PFSK-1 (cell line): Measurements from ENCODE around the gene PIP4K2A.

ENCODE experiments used
- FOXP2 ChIP-seq: optimal IDR thresholded peaks from 2 replicates; pipeline ENCODE3; 2011; ENCODE audit warnings: borderline replicate concordance, control low read depth, inconsistent platforms; ENCODE audit not compliant: insufficient read depth; ENCODE audit errors: extremely low read length, extremely low read depth
- POLR2AphosphoS5 ChIP-seq: IDR thresholded peaks from 2 replicates; pipeline ENCODE4 v1.6.1; 2012; ENCODE audit warnings: low read depth, mild to moderate bottlenecking, control low read depth, low read length, moderate library complexity
- SIN3A ChIP-seq: IDR thresholded peaks from 2 replicates; pipeline ENCODE4 v1.6.1; 2012; ENCODE audit warnings: mild to moderate bottlenecking, low read length, moderate library complexity, borderline replicate concordance; ENCODE audit not compliant: insufficient read depth
- TAF1 ChIP-seq: IDR thresholded peaks from 2 replicates; pipeline ENCODE4 v1.6.1; 2012; ENCODE audit warnings: low read length, control low read depth, borderline replicate concordance; ENCODE audit not compliant: insufficient read depth
- TF ChIP-seq, protein P1 (sequence below), 2 experiments: IDR thresholded peaks; 2 replicates each; pipeline versions ENCODE4 v1.6.1 to v1.8.0; 2011 to 2012; ENCODE audit warnings: low read depth in 2 of 2, low read length in 2 of 2, control low read depth in 1 of 2, inconsistent platforms in 1 of 2, mild to moderate bottlenecking in 1 of 2, moderate library complexity in 1 of 2; ENCODE audit not compliant: insufficient read depth in 1 of 2

DNA sequence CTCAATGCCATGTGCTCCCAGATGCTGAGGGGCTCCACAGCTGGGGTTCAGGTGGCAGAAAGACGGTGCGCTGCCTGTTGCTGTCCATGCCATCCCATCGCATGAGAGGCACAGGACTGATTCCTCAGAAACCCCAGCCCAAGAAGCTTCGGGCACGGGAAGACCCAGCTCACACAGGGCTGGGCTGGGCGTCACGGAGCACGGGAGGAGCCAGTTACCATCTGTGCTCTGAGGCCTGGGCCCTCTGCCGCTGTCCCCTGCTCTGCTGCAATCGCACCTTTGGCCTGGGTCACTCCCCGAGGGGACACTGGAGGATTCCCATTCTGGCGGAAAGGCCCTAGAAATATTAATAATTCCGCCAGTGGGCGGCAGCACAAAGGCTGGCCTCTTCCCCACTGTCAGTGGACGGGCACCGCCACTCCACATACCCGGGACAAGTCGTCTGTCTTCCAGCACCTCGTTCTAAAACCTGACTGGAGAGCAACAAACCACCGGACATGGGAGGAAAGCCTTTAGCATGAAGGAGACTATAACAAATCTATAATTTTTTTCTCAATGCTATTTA lies 92.1 kb downstream of the PIP4K2A start:
- no peak for TF ChIP-seq POLR2AphosphoS5
- no peak for TF ChIP-seq TAF1
- TF ChIP-seq, protein P1, sequence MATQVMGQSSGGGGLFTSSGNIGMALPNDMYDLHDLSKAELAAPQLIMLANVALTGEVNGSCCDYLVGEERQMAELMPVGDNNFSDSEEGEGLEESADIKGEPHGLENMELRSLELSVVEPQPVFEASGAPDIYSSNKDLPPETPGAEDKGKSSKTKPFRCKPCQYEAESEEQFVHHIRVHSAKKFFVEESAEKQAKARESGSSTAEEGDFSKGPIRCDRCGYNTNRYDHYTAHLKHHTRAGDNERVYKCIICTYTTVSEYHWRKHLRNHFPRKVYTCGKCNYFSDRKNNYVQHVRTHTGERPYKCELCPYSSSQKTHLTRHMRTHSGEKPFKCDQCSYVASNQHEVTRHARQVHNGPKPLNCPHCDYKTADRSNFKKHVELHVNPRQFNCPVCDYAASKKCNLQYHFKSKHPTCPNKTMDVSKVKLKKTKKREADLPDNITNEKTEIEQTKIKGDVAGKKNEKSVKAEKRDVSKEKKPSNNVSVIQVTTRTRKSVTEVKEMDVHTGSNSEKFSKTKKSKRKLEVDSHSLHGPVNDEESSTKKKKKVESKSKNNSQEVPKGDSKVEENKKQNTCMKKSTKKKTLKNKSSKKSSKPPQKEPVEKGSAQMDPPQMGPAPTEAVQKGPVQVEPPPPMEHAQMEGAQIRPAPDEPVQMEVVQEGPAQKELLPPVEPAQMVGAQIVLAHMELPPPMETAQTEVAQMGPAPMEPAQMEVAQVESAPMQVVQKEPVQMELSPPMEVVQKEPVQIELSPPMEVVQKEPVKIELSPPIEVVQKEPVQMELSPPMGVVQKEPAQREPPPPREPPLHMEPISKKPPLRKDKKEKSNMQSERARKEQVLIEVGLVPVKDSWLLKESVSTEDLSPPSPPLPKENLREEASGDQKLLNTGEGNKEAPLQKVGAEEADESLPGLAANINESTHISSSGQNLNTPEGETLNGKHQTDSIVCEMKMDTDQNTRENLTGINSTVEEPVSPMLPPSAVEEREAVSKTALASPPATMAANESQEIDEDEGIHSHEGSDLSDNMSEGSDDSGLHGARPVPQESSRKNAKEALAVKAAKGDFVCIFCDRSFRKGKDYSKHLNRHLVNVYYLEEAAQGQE (IDR thresholded peaks at IDR 0.05; ENCODE audit: insufficient read depth in 1 of 2, low read depth in 2 of 2, low read length in 2 of 2), result no peak
- TF ChIP-seq SIN3A, result no peak
- no peak for TF ChIP-seq FOXP2
